ENCODE measurements around the gene ADAMTSL3.
"Not testable (repeated sequence)": the region's sequence is repeated elsewhere in the genome, so short reads cannot be mapped to it uniquely, and the experiment has no call there.

The ADAMTSL3 gene

GRCh38 chr15:84079885-84080777 lies 426.2 kb downstream of the ADAMTSL3 start:
- Histone ChIP-seq H3K4me3 (ENCODE audit: low read length, poor library complexity, severe bottlenecking) (peak overlapping the region; percentile 78), H3K9me3 (ENCODE audit: insufficient read depth, low read depth, low read length) (no peaks in the 10 kb centered on the region), H3K9me2 (replicated peaks; ENCODE audit: low read depth, low read length) (no peaks in the 10 kb centered on the region), H3K36me3 (ENCODE audit: insufficient read depth, low read length) (no peaks in the 10 kb centered on the region), H3K4me2 (ENCODE audit: low read depth, low read length, poor library complexity, severe bottlenecking) (peak overlapping the region; percentile 78), H4K20me1 (ENCODE audit: insufficient read depth, low read length, poor library complexity, severe bottlenecking) (no peaks in the 10 kb centered on the region), H3K9ac (ENCODE audit: low read depth, low read length, poor library complexity, severe bottlenecking) (peak overlapping the region; percentile 68), H3K79me2 (ENCODE audit: insufficient read depth, low read length) (no peaks in the 10 kb centered on the region), H2AFZ (ENCODE audit: low read length) (peak overlapping the region; percentile 95), H3K27me3 (ENCODE audit: insufficient read depth, low read length, poor library complexity, severe bottlenecking) (no peaks in the 10 kb centered on the region), H3K4me1 (ENCODE audit: insufficient read depth, low read length, poor library complexity, severe bottlenecking) (no peaks in the 10 kb centered on the region), H3F3A (ENCODE audit: low read depth) (no peaks in the 10 kb centered on the region)
- TF ChIP-seq CTCF (conservative IDR thresholded peaks at IDR 0.05; ENCODE audit: low read length) = no peak
- TF ChIP-seq EZH2phosphoT487 (IDR thresholded peaks at IDR 0.05; ENCODE audit: borderline replicate concordance) = no peak

- Histone ChIP-seq H2AFZ (ENCODE audit: low read length) (peak overlapping the region; percentile 95), H3K9ac (ENCODE audit: low read depth, low read length, poor library complexity, severe bottlenecking) (peak overlapping the region; percentile 68), H3K4me3 (ENCODE audit: low read length, poor library complexity, severe bottlenecking) (peak overlapping the region; percentile 78), H3K4me2 (ENCODE audit: low read depth, low read length, poor library complexity, severe bottlenecking) (peak overlapping the region; percentile 78)
- not testable (repeated sequence) for H3K9me2 ChIP-seq (replicated peaks; ENCODE audit: low read depth, low read length); H3K36me3 ChIP-seq (ENCODE audit: insufficient read depth, low read length); H3K27me3 ChIP-seq (ENCODE audit: insufficient read depth, low read length, poor library complexity, severe bottlenecking); H3F3A ChIP-seq (ENCODE audit: low read depth); H3K4me1 ChIP-seq (ENCODE audit: insufficient read depth, low read length, poor library complexity, severe bottlenecking); H4K20me1 ChIP-seq (ENCODE audit: insufficient read depth, low read length, poor library complexity, severe bottlenecking); H3K9me3 ChIP-seq (ENCODE audit: insufficient read depth, low read depth, low read length); H3K79me2 ChIP-seq (ENCODE audit: insufficient read depth, low read length)
Observed at GRCh38 chr15:84080778-84081084, 426.8 kb downstream of the ADAMTSL3 start.

- Histone ChIP-seq H4K20me1 (ENCODE audit: insufficient read depth, low read length, poor library complexity, severe bottlenecking) (no peaks in the 10 kb centered on the region), H3K9me3 (ENCODE audit: insufficient read depth, low read depth, low read length) (no peaks in the 10 kb centered on the region), H2AFZ (ENCODE audit: low read length) (no peak overlapping the region), H3K9me2 (replicated peaks; ENCODE audit: low read depth, low read length) (no peaks in the 10 kb centered on the region), H3K4me3 (ENCODE audit: low read length, poor library complexity, severe bottlenecking) (peak overlapping the region; percentile 78), H3K9ac (ENCODE audit: low read depth, low read length, poor library complexity, severe bottlenecking) (no peak overlapping the region), H3K27me3 (ENCODE audit: insufficient read depth, low read length, poor library complexity, severe bottlenecking) (no peaks in the 10 kb centered on the region), H3K4me1 (ENCODE audit: insufficient read depth, low read length, poor library complexity, severe bottlenecking) (no peaks in the 10 kb centered on the region), H3K79me2 (ENCODE audit: insufficient read depth, low read length) (no peaks in the 10 kb centered on the region), H3F3A (ENCODE audit: low read depth) (no peaks in the 10 kb centered on the region), H3K4me2 (ENCODE audit: low read depth, low read length, poor library complexity, severe bottlenecking) (peak overlapping the region; percentile 78), H3K36me3 (ENCODE audit: insufficient read depth, low read length) (no peaks in the 10 kb centered on the region)
- TF ChIP-seq EZH2phosphoT487 (IDR thresholded peaks at IDR 0.05; ENCODE audit: borderline replicate concordance) (no peak), CTCF (conservative IDR thresholded peaks at IDR 0.05; ENCODE audit: low read length) (no peak)
Observed at GRCh38 chr15:84081391-84082168, 427.7 kb downstream of the ADAMTSL3 start.
